ENCODE measurements around the gene EWSR1. TPM values are rescaled to one million over a fixed set of nuclear protein-coding genes. Genes with fewer than 3 reads are reported as not detected.

EWSR1 gene
- total RNA-seq, 1 donor: 176 TPM

DNA sequence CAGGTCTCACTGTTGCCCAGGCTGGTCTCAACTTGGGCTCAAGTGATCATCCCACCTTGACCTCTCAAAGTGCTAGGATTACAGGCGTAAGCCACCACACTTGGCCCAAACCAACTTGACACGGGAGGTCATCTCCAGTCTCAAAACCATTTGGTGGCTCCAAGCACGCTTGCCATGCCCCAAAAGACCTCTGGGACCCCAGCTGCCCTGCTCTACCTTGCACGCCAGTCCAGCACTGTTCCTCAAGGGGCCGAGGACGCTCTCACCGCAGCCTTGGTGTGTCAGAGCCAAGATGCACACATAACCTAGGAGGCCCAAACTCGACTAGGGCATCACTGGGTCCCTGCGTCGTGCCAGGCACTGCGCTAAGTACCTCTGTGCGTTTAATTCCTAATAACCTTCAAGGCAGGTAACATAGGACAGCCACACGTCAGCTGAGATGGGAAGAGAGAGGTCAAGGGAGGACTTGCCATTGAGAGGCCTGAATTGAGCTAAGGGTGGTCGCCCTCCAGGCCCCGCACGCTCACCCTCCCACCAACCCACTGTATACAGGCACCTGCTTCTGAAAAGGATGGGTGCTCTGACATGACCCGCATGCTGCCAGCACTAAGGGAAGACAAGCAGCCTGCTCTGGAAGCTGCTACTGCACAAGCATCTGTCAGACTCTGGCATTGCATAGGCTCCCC, 33.8 kb downstream of the EWSR1 start:
- TF ChIP-seq, protein P1, sequence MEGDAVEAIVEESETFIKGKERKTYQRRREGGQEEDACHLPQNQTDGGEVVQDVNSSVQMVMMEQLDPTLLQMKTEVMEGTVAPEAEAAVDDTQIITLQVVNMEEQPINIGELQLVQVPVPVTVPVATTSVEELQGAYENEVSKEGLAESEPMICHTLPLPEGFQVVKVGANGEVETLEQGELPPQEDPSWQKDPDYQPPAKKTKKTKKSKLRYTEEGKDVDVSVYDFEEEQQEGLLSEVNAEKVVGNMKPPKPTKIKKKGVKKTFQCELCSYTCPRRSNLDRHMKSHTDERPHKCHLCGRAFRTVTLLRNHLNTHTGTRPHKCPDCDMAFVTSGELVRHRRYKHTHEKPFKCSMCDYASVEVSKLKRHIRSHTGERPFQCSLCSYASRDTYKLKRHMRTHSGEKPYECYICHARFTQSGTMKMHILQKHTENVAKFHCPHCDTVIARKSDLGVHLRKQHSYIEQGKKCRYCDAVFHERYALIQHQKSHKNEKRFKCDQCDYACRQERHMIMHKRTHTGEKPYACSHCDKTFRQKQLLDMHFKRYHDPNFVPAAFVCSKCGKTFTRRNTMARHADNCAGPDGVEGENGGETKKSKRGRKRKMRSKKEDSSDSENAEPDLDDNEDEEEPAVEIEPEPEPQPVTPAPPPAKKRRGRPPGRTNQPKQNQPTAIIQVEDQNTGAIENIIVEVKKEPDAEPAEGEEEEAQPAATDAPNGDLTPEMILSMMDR (IDR thresholded peaks at IDR 0.05; ENCODE audit: insufficient read depth, low read length): no peak
- DNase-seq (ENCODE audit: low read depth): no peak
- H3K4me3 ChIP-seq (ENCODE audit: low read depth, low read length): no peak overlapping the region

DNA sequence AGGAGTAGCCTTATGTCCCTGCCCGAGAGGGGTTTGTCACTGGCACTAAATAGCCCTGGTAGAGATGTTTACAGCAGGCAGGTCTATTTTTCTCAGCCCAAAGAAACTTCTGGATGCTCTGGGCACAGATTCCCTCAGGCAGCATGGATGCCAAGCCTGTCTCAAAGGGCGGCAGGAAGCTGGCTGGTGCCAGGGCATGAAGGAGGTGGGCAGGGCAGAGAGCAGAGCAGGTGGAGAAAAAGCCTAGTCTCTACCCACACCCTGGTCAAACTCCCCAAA, 34.3 kb downstream of the EWSR1 start:
- DNase-seq (ENCODE audit: low read depth): no peak
- no peak overlapping the region for H3K4me3 ChIP-seq (ENCODE audit: low read depth, low read length)
- TF ChIP-seq, protein P1 (IDR thresholded peaks at IDR 0.05; ENCODE audit: insufficient read depth, low read length): no peak

DNA sequence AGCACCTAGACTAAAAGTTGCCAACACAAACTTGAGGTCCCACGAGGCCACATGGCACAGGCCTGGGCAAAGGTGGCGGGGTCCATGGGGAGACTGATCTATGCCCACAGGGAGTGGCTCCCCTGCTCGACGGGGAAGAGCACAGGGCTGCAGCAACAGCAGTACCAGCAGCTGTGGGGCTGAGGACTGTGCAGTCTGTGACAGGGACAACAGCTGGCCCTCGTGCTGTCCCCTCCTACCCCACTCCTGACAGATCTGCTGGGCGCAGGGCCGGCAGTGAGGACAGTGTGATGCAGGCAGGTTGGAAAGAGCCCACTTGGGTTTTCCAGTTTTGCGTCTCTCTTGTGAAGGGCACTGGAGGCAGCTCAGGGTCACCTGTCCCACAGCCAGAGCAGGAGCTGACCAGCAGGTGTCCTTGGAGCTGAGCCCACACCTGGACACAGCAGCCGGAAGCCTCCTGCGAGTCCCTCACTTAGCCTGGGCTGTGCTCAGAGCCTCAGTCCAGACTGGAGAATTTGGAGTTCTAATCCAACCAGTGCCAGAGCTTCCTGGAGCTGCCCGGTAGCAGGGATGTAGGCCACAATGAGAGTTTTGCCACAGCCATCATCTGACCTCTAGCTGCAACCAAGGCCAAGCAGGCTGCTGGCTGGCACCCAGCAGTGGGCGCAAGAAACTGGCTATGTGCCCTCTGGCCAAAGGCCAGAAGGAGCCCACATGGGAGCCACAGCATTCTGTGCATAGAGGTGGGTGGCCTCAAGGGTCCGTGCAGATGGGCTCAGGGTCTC, 34.8 kb downstream of the EWSR1 start:
- H3K4me3 ChIP-seq (ENCODE audit: low read depth, low read length): no peak overlapping the region
- no peak for DNase-seq (ENCODE audit: low read depth)
- TF ChIP-seq, protein P1 (IDR thresholded peaks at IDR 0.05; ENCODE audit: insufficient read depth, low read length): no peak

DNA sequence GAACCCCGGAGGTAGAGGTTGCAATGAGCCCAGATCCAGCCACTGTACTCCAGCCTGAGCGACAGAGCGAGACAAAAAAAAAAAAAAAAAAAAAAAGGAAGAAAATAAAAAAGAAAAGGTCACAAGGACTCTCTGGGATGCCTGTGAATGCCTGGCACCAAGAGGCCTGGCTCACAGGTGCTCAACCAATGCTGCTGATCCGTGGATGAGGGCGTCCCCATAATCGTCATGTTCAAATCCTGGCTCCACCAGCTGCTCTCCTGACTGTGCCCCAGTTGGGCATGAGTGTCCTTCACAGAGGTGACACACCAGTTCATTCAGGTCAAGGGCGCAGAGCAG, 37.7 kb downstream of the EWSR1 start:
- no peak for DNase-seq (ENCODE audit: low read depth)
- H3K4me3 ChIP-seq (ENCODE audit: low read depth, low read length): no peak overlapping the region
- TF ChIP-seq, protein P1 (IDR thresholded peaks at IDR 0.05; ENCODE audit: insufficient read depth, low read length): no peak

DNA sequence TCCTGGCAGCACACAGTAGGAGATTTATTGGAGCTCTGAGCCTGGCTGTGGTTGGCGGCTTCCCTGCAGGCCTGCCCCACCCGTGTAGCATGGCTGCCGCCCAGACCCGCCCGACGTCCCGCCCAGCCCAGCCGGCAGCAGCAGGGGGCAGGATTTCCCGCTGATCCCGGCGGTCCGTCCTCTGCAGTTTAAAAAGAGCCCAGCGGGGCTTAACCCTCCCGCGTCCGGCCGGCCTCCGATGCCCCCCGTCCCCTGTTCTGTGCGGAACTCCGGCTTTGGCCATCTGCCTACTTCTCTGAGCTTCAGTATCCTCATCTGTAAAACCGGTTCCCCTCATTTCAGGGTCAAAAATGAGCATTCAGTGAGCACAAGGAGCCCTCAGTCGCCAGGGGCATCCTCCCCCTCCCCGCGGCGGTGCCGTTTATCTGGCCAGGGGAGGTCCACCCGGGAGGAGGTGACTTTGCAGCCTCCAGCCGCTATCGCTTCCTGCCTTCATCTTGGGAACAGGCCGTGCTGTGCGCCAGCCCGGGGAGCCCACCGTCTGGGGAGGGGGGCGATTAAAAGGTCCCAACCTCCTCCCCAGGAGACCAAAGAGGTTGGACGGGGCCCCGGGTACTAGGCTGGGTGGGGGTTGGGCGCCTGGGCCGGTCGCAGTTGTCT, 38.2 kb downstream of the EWSR1 start, which contains the start of gene GAS2L1:
Gene GAS2L1, plus strand, starts transcription at position 476 of the 660 bp plus-strand sequence. CDS start 1,456 bp downstream, outside the sequence.
- DNase-seq (ENCODE audit: low read depth): peak; percentile 76
- TF ChIP-seq, protein P1 (IDR thresholded peaks at IDR 0.05; ENCODE audit: insufficient read depth, low read length): peak; percentile 78
- H3K4me3 ChIP-seq (ENCODE audit: low read depth, low read length): peak within 1 kb of the TSS; percentile 83

DNA sequence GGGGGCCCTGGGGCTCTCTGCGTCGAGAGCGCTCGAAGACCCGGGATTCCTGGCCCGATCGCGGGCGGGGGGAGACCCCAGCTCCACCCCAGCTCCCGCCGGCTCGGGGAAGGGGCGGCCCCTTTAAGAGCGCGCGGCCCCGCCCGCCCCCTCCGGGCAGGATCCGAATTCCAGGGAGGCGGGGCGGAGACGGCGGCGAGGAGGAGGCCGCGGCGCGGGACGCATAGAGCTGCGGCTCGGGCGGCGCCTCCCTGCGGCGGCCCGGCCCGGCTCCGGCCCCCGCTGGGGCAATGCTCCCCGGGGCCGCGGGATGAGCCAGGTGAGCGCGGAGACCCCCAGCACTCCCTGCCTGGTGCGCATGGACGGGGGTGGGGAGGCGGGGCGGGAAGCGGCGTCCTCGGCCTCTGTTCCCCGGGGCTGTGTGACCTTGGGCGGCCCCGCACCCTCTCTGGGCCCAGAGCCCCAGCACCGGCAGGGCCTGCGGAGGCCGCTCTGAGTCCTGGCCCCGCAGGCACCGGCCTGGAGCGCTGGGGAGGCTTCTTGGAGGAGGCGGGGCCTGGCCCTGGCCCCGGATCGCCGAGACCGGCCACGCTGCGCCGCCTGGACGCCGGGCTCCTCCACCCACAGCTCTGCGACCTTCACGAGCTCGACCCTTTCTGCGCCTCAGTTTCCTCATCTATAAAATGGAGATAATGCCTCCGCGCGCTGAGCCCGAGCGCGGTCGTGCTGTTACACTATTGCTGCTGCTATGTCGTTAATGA, 38.9 kb downstream of the EWSR1 start:
- peak overlapping the region; percentile 83 for H3K4me3 ChIP-seq (ENCODE audit: low read depth, low read length)
- TF ChIP-seq, protein P1 (IDR thresholded peaks at IDR 0.05; ENCODE audit: insufficient read depth, low read length): no peak
- peak; percentile 59 for DNase-seq (ENCODE audit: low read depth)

All from fibroblast of the aortic adventitia (primary cell).